Endometrial microvascular endothelial cells (primary cell): ENCODE measurements around the gene RALGPS1. TPM values are rescaled to one million over a fixed set of nuclear protein-coding genes. Genes with fewer than 3 reads are reported as not detected.

Source experiments
- in situ Hi-C: cut with HindIII; loops from 2 replicates; pipeline ENCODE4 v1.10.0; 2017; ENCODE audit warnings: low sequenced_read_pairs, low pct_unique_long_range_greater_than_20kb; ENCODE audit errors: inconsistent ontology term
- total RNA-seq: library from RNA; depleted of rRNA; stranded (reverse); fragments of >200 nt; gene quantifications from one replicate; pipeline ENCODE4 v1.2.3, GENCODE V29; 2015; ENCODE audit errors: inconsistent ontology term

Gene RALGPS1
- total RNA-seq, 1 donor from 2014 or later: 1.6 TPM

GRCh38 chr9:126980231-126980630 is 65.6 kb downstream of the RALGPS1 start:
- in situ Hi-C loops: no loop called here

DNA sequence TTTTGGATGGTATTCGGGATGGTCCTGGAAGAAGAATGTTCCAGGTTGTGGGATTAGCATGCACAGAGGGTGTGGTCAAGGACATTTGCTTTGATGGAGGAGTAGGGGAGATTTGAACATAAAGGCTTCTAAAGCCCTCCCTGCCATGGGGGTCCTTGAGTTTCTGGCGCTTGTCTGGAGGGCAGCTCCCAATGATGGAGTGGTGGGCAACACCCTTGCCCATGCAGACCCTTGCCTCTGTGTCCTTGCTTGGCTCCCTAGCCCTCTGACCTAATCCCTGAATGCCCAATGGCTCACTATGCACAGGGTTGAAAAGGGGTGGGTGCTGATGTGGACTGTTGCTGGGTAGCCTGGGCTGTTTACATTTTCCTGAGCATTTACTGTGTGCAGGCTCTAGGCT is 66.6 kb downstream of the RALGPS1 start:
- in situ Hi-C loops: no loop called here

- in situ Hi-C loops: no loop called here
These were observed 67.8 kb downstream of the RALGPS1 start for GRCh38 chr9:126982215-126983002.

GRCh38 chr9:126983767-126984166 is 69.2 kb downstream of the RALGPS1 start:
- in situ Hi-C loops: no loop called here

GRCh38 chr9:126984969-126985368 is 70.4 kb downstream of the RALGPS1 start:
- in situ Hi-C loops: no loop called here

DNA sequence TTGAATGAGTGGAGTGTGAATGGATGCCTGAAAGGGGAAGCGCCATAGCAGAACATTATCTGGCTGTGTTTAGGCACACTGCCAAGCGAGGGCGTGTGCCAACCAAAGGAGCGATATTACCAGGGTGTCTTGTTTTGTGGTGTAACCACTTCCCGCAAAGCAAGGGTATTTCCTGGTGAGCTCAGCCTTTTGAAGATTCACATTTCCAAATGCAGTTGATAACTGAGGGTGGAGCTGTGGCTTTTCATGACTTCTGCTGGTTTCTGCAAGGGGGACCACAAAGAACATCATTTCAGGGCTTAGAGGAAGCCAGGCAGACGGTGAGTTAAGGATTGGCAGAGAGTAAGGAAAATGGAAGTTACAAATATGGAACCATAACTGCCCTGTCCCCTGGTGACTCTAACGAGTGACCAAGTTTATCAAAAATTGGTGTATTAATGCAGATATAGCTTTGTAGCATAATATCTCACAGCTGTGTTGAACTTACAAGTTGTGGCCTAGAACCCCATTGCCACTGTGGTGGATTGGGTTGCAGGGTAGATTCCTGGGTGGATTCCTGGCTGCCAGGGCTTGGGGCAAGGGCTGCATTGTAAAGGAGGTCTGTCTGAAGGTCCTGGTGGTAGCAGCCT is 71.4 kb downstream of the RALGPS1 start:
- in situ Hi-C loops: no loop called here

DNA sequence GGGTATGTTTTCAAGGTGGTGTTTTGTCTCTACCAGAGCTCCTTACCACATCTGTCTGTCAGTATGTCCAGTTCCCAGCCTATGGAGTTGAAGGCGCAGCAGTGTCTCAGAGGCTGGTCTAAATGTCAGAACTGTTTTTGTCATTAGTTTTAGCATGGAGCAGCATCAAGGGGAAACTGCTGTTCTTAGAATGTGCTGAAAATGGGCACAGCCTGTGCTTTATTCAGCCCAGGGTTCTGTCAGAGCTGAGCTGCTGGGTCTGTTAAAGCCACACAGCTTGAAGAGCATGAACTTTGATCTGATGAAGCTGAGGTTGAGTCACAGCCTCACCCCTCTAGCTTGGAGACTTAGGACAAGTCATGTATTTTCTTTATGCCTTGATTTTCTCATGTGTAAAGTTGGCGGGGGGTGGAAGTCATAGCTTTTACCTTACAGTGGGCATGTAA is 71.9 kb downstream of the RALGPS1 start:
- in situ Hi-C loops: no loop called here

- in situ Hi-C loops: no loop called here
These were observed 74.3 kb downstream of the RALGPS1 start for GRCh38 chr9:126988857-126989256.

GRCh38 chr9:126989847-126990842 is 75.6 kb downstream of the RALGPS1 start:
- in situ Hi-C loops: no loop called here

DNA sequence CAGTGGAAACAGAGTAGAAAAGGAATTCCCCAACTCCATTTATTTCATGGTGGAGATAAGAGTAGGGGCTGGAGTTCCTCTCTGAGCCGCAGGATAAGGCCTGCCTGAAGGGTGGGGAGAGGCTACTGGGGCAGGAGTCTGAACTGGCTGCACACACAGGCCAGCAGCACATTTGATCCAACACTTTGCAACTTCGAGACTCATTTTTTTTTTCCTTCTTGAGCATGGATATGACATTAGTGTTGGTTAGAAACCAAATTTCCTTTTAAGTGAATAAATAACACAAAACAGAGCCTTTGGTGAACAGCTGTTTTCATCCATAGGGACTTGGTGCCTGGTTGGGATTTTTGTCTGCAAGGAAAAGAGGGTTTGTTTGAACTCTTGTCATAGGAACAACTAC is 76.6 kb downstream of the RALGPS1 start:
- in situ Hi-C loops: no loop called here

- in situ Hi-C loops: no loop called here
These were observed 77.8 kb downstream of the RALGPS1 start for GRCh38 chr9:126992427-126992826.

DNA sequence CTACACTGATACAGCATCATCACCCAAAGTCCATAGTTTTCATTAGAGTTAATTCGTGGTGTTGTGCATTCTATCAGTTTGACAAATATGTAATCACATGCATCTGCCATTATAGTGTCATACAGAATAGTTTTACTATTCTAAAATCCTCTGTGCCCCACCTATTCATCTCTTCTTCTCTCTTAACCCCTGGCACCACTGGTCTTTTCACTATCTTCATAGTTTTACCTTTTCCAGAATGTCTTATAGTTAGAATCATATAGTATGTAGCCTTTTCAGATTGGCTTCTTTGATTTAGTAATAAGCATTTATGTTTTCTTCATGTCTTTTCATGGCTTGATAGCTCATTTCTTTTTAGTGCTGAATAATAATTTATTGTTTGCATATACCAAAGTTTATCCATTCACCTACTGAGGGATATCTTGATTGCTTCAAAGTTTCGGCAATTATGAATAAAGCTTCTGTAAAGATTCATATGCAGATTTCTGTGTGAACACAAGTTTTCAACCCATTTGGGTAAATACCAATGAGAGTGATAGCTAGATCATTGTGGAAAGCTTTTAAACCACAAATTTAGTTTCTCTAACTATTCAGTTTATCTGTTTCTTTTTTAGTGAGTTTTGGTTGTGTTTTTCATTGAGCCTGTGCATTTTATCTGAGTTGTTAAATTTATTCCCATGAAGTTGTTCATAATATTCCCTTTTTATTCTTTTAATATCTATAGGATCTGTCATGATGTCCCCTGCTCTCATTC is 84.9 kb downstream of the RALGPS1 start:
- in situ Hi-C loops: no loop called here

GRCh38 chr9:127004946-127005769 is 90.6 kb downstream of the RALGPS1 start:
- in situ Hi-C loops: no loop called here

DNA sequence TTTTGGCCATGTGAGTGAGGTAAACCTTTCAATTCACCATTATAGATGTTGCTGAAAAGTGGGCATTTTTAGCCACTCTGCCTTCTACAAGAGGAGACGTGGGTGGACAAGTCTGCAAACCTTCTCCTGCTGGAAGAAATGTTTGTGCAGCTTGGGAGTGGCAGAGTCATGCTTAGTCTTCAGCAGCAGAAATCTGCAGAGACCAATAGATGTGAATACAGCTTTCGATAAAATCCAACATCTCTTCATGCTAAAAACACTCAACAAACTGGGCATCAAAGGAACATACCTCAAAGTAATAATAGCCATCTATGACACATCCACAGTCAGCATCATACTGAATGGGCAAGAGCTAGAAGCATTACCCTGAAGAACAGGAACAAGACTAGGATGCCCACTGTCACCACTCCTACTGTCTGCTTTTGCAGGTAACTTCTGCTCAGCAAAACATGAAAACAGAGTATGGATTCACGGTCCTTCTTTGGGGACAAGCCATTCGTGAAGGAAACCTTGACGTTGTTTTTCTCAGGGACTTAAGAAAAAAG is 91.3 kb downstream of the RALGPS1 start:
- in situ Hi-C loops: no loop called here

GRCh38 chr9:127007638-127008037 is 93.1 kb downstream of the RALGPS1 start:
- in situ Hi-C loops: no loop called here

GRCh38 chr9:127008076-127008475 is 93.5 kb downstream of the RALGPS1 start:
- in situ Hi-C loops: no loop called here

- in situ Hi-C loops: no loop called here
These were observed 97.2 kb downstream of the RALGPS1 start for GRCh38 chr9:127011772-127012171.

- in situ Hi-C loops: no loop called here
These were observed 97.7 kb downstream of the RALGPS1 start for GRCh38 chr9:127012250-127012649.
